Gastrocnemius medialis (tissue), 4 donors: ENCODE measurements around the gene COBLL1. TPM values are rescaled to one million over a fixed set of nuclear protein-coding genes. Genes with fewer than 3 reads are reported as not detected.

Source experiments
- ATAC-seq, 2 donors: fragments of 150-250 bp; one replicate each; pipeline ENCODE4 v1.9.1; 2016
- DNase-seq, 2 donors: peaks; one replicate each; pipeline ENCODE4 v3.0.0-alpha.2; 2019
- H3K27ac ChIP-seq, 4 donors: fragments of 200-600 bp; sonication (generic); 1 replicate in 1 of 4; 2 replicates in 3 of 4; pipeline ENCODE4 v1.5.1; 2016 to 2018; ENCODE audit warnings: mild to moderate bottlenecking in 2 of 4, moderate library complexity in 1 of 4
- H3K27me3 ChIP-seq, 3 donors: fragments of 200-600 bp; sonication (generic) in 2 of 3; 1 replicate in 1 of 3; 2 replicates in 2 of 3; pipeline versions ENCODE4 v1.5.1 to v1.6.0; 2016 to 2019; ENCODE audit warnings: mild to moderate bottlenecking in 1 of 3, moderate library complexity in 1 of 3
- H3K36me3 ChIP-seq, 2 donors: fragments of 200-600 bp; sonication (generic) in 1 of 2; one replicate each; pipeline ENCODE4 v1.5.1; 2017 to 2018
- H3K4me1 ChIP-seq, 2 donors: fragments of 200-600 bp; sonication (generic) in 1 of 2; one replicate each; pipeline ENCODE4 v1.5.1; 2016 to 2017; ENCODE audit warnings: mild to moderate bottlenecking in 2 of 2
- H3K4me3 ChIP-seq, 4 donors: fragments of 200-600 bp; sonication (generic) in 3 of 4; 1 replicate in 1 of 4; 2 replicates in 3 of 4; pipeline ENCODE4 v1.5.1; 2016 to 2019; ENCODE audit warnings: mild to moderate bottlenecking in 2 of 4
- H3K9me3 ChIP-seq, 3 donors: fragments of 200-600 bp; sonication (generic) in 2 of 3; 1 replicate in 1 of 3; 2 replicates in 2 of 3; pipeline ENCODE4 v1.5.1; 2016 to 2019
- POLR2A ChIP-seq, 2 donors: fragments of 450-650 bp; IDR thresholded peaks; one replicate each; pipeline ENCODE4 v1.6.1; 2017; ENCODE audit warnings: antibody characterized with exemption in 2 of 2, mild to moderate bottlenecking in 2 of 2, moderate library complexity in 2 of 2
- in situ Hi-C, 4 donors: fragments of 200-750 bp; cut with MboI; loops; one replicate each; pipeline versions ENCODE4 v1.15.0 to v1.8.0; 2017; ENCODE audit warnings: low sequenced_read_pairs in 4 of 4
- intact Hi-C: fragments of 100-400 bp; cut with DNase I; formaldehyde crosslinking; loops from one replicate; pipeline ENCODE4 v1.15.1; 2023; ENCODE audit warnings: low total_unique reads
- total RNA-seq, 4 donors: library from RNA; depleted of rRNA; stranded (reverse); fragments of >200 nt; gene quantifications; one replicate each; pipeline versions ENCODE4 v1.1.0 to v1.2.3, GENCODE V29; 2016
- TF ChIP-seq, protein P1 (sequence below), 5 experiments: fragments of 450-650 bp in 3 of 5; fragments of 200-600 bp in 2 of 5; sonication (generic) in 2 of 5; IDR thresholded peaks in 4 of 5; conservative IDR thresholded peaks in 1 of 5; 1 replicate in 4 of 5; 2 replicates in 1 of 5; pipeline ENCODE4 v1.5.1; 2016 to 2019; ENCODE audit warnings: antibody characterized with exemption in 5 of 5, mild to moderate bottlenecking in 3 of 5, moderate library complexity in 3 of 5

The COBLL1 gene
- total RNA-seq, 4 donors from 2014 or later: 1.9 to 9.6 (median 4.0) TPM

DNA sequence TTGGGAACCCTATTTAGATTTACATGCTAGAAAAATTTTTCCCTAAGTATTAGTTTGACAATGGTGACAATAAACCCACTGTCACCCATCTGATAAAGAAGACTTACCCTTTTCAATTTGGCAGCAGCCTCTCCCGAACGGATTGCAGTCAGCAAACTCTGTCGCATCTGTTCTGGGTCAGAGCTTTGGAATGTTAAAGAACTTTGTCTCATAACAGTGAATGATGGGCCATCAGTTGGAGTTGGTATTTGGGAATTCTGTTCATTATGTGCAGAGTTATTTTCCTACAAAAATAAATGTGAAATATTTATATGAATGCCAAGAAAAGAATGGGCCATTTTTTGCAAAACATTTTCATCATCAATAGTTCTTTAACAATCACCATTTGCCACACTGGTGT lies 149.5 kb downstream of the COBLL1 start:
- TF ChIP-seq, protein P1, sequence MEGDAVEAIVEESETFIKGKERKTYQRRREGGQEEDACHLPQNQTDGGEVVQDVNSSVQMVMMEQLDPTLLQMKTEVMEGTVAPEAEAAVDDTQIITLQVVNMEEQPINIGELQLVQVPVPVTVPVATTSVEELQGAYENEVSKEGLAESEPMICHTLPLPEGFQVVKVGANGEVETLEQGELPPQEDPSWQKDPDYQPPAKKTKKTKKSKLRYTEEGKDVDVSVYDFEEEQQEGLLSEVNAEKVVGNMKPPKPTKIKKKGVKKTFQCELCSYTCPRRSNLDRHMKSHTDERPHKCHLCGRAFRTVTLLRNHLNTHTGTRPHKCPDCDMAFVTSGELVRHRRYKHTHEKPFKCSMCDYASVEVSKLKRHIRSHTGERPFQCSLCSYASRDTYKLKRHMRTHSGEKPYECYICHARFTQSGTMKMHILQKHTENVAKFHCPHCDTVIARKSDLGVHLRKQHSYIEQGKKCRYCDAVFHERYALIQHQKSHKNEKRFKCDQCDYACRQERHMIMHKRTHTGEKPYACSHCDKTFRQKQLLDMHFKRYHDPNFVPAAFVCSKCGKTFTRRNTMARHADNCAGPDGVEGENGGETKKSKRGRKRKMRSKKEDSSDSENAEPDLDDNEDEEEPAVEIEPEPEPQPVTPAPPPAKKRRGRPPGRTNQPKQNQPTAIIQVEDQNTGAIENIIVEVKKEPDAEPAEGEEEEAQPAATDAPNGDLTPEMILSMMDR (IDR thresholded peaks at IDR 0.05 in 4 of 5, conservative IDR thresholded peaks at IDR 0.05 in 1 of 5): no peak
- no peak for TF ChIP-seq POLR2A (IDR thresholded peaks at IDR 0.05)
- H3K27ac ChIP-seq: no peak overlapping the region

DNA sequence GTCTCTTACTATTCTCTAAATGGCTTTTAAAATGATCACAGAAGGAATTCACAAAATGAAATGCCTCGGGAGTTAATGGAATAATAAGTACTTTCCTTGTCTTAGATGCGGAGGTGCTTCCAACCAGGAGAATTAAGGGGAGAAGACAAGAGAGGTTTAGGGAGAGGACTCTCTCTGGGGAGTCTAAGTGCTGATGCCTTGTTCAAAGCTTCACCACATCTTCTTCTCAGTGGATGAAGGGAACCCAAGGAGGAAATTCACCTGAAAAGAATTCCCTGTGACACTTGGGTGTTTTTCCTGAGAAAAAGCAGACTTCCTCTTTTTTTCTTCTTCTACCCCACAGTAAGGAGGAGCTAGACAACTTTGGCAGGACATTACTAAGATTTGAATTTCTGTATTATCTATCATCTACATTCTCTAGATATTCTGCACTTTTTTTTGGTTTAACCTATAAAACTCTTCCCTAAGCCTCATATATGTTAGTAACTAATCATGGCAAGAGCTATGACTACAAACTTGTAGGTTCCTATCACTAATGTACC lies 150.2 kb downstream of the COBLL1 start:
- no peaks in the 10 kb centered on the region for H3K4me1 ChIP-seq
- no peaks in the 10 kb centered on the region for H3K36me3 ChIP-seq
- no peaks in the 10 kb centered on the region for H3K9me3 ChIP-seq
- intact Hi-C loops: no loop called here
- no peak overlapping the region for H3K4me3 ChIP-seq
- DNase-seq: no peak
- no peaks in the 10 kb centered on the region for H3K27me3 ChIP-seq
- ATAC-seq: no peak
- H3K27ac ChIP-seq: no peak overlapping the region
- in situ Hi-C loops: no loop called here
- TF ChIP-seq POLR2A (IDR thresholded peaks at IDR 0.05): no peak
- TF ChIP-seq, protein P1 (IDR thresholded peaks at IDR 0.05 in 4 of 5, conservative IDR thresholded peaks at IDR 0.05 in 1 of 5): no peak

More for the DNA sequence above, 149.5 kb downstream of the COBLL1 start:
- Histone ChIP-seq H3K4me3 (no peak overlapping the region), H3K9me3 (no peaks in the 10 kb centered on the region), H3K36me3 (no peaks in the 10 kb centered on the region), H3K4me1 (no peaks in the 10 kb centered on the region), H3K27me3 (no peaks in the 10 kb centered on the region)
- in situ Hi-C loops: no loop called here
- no peak for ATAC-seq
- intact Hi-C loops: no loop called here
- no peak for DNase-seq

DNA sequence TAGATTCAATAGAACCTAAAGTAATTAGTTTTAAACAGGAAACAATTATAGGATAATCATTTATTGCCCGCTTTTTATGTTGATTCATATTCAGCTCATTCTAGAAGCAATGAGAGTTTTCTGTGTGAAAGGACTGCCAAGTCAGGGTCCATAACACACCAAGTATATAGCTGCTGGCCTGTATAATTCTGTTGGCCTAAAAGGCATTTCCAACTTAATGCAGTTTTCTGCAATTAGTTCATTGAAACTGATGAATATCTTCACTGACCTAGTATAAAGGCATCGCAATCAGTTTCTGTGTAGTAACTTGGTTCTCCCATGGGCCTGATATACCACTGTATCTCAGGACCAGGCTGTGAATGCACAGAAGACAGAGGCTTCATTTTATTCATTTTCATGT lies 151.3 kb downstream of the COBLL1 start:
- H3K36me3 ChIP-seq: no peaks in the 10 kb centered on the region
- no peak for ATAC-seq
- H3K9me3 ChIP-seq: no peaks in the 10 kb centered on the region
- no peak overlapping the region for H3K4me3 ChIP-seq
- no peak for DNase-seq
- no peaks in the 10 kb centered on the region for H3K4me1 ChIP-seq
- intact Hi-C loops (no loop called here), in situ Hi-C loops (no loop called here)
- H3K27me3 ChIP-seq: no peaks in the 10 kb centered on the region
- no peak for TF ChIP-seq POLR2A (IDR thresholded peaks at IDR 0.05)
- TF ChIP-seq, protein P1 (IDR thresholded peaks at IDR 0.05 in 4 of 5, conservative IDR thresholded peaks at IDR 0.05 in 1 of 5): no peak
- no peak overlapping the region for H3K27ac ChIP-seq

DNA sequence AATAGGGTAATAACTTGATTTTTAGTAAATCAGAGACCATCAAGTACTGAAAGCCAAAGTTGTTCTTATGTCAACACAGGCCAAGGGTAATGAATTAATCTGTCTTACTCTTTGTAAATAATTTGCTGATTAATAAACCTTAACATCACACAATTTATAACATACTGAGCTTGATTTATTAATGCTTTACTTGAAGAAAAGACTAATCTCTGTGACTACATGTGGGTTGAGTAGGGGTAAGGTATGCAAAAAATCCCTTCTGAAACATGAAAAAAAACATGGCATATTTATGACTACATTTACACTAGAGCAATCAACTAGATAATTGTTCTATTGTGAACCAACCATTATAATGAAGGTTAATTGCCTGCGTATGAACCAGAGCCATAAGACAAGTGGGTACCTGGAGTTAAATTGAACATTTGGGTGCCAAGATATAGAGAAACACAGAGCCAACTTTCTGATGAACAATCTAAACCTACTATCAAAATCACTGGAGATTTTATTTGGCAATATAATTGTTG lies 152.7 kb downstream of the COBLL1 start:
- TF ChIP-seq, protein P1 (IDR thresholded peaks at IDR 0.05 in 4 of 5, conservative IDR thresholded peaks at IDR 0.05 in 1 of 5): no peak
- no peak for TF ChIP-seq POLR2A (IDR thresholded peaks at IDR 0.05)
- H3K27ac ChIP-seq: no peak overlapping the region
- H3K9me3 ChIP-seq: no peaks in the 10 kb centered on the region
- H3K4me3 ChIP-seq: no peak overlapping the region
- in situ Hi-C loops (no loop called here), intact Hi-C loops (no loop called here)
- no peaks in the 10 kb centered on the region for H3K36me3 ChIP-seq
- DNase-seq (no peak), ATAC-seq (no peak)
- H3K27me3 ChIP-seq: no peaks in the 10 kb centered on the region
- H3K4me1 ChIP-seq: no peaks in the 10 kb centered on the region

DNA sequence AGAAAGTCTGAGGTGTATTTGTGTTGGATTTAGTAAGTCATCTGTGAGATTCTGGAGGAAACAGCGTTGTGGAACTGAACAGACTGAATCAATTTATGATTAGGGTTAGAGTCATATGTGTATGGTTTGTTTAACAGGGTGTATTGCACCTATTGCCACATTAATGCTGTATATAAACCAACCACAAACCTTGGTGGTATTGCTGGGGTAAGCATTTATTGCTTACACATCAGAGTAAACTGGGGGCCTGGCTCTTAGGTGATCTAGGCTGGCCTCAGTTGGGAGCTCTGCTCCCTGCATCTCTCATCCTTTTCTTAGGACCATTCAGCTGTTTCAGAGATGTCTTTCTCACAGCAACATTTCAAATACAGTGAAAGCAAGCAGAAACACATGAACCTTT lies 160.6 kb downstream of the COBLL1 start:
- Histone ChIP-seq H3K4me3 (no peak overlapping the region), H3K9me3 (peaks cover 0 to 4% (median 0%) of the 10 kb centered on the region in 3 donors), H3K4me1 (peaks cover 0 to 1% of the 10 kb centered on the region in 2 donors), H3K36me3 (no peaks in the 10 kb centered on the region), H3K27ac (no peak overlapping the region), H3K27me3 (no peaks in the 10 kb centered on the region)
- DNase-seq (no peak), ATAC-seq (no peak)
- intact Hi-C loops: no loop called here
- in situ Hi-C loops: no loop called here
- no peak for TF ChIP-seq POLR2A (IDR thresholded peaks at IDR 0.05)
- TF ChIP-seq, protein P1 (IDR thresholded peaks at IDR 0.05 in 4 of 5, conservative IDR thresholded peaks at IDR 0.05 in 1 of 5): no peak
